HG03196 (cell line): Measurements from ENCODE around the gene TGFBR2.
A peak's percentile ranks its signal among the peaks of the same experiment; 100 is the strongest.

Experiments
- ATAC-seq: cut with Tn5 transposase; IDR thresholded peaks from one replicate; pipeline ENCODE4 v1.9.1; 2021; ENCODE audit not compliant: unreplicated experiment

The TGFBR2 gene

GRCh38 chr3:30600572-30600971 is 5.8 kb upstream of the TGFBR2 start:
- no peak for ATAC-seq

- no peak for ATAC-seq
These were observed 3.5 kb upstream of the TGFBR2 start for GRCh38 chr3:30602946-30603345.

GRCh38 chr3:30604093-30604492 is 2.3 kb upstream of the TGFBR2 start:
- ATAC-seq = no peak

GRCh38 chr3:30604558-30604957 is 1.8 kb upstream of the TGFBR2 start:
- no peak for ATAC-seq

- no peak for ATAC-seq
These were observed 1.4 kb upstream of the TGFBR2 start for GRCh38 chr3:30605005-30605404.

- ATAC-seq = no peak
These were observed 598 bp upstream of the TGFBR2 start for GRCh38 chr3:30605706-30606300.

GRCh38 chr3:30607032-30607833 is 832 bp downstream of the TGFBR2 start:
- peak; percentile 45 for ATAC-seq

- no peak for ATAC-seq
These were observed 2.2 kb downstream of the TGFBR2 start for GRCh38 chr3:30608598-30608947.

GRCh38 chr3:30609930-30610701 is 3.7 kb downstream of the TGFBR2 start:
- ATAC-seq = no peak

- no peak for ATAC-seq
These were observed 4.4 kb downstream of the TGFBR2 start for GRCh38 chr3:30610702-30611368.

GRCh38 chr3:30611613-30612436 is 5.4 kb downstream of the TGFBR2 start:
- no peak for ATAC-seq

GRCh38 chr3:30612437-30613132 is 6.2 kb downstream of the TGFBR2 start:
- no peak for ATAC-seq

- ATAC-seq = no peak
These were observed 6.9 kb downstream of the TGFBR2 start for GRCh38 chr3:30613133-30613825.

- ATAC-seq = no peak
These were observed 8.0 kb downstream of the TGFBR2 start for GRCh38 chr3:30614373-30614772.

GRCh38 chr3:30614943-30615342 is 8.5 kb downstream of the TGFBR2 start:
- no peak for ATAC-seq

GRCh38 chr3:30615615-30616346 is 9.4 kb downstream of the TGFBR2 start:
- no peak for ATAC-seq

GRCh38 chr3:30616347-30617027 is 10.1 kb downstream of the TGFBR2 start:
- no peak for ATAC-seq

- ATAC-seq = no peak
These were observed 10.7 kb downstream of the TGFBR2 start for GRCh38 chr3:30617069-30617468.
